Neuronal stem cell (in vitro differentiated cells): Measurements from ENCODE around the gene SLC22A23.

Experiments used
- DNase-seq: peaks from one replicate; pipeline ENCODE4 v3.0.0-alpha.2; 2013; ENCODE audit warnings: low spot score
- H2AFZ ChIP-seq: one replicate; pipeline ENCODE4 v1.6.1; 2013; ENCODE audit warnings: mild to moderate bottlenecking, low read length, inconsistent platforms
- H2AK5ac ChIP-seq: 2 replicates; pipeline ENCODE4 v1.6.1; 2013; ENCODE audit warnings: low read depth, mild to moderate bottlenecking, inconsistent platforms, low read length, moderate library complexity, mixed read lengths
- H2BK120ac ChIP-seq: 2 replicates; pipeline ENCODE4 v1.6.1; 2013; ENCODE audit warnings: low read depth, mild to moderate bottlenecking, inconsistent platforms, low read length, moderate library complexity, mixed read lengths
- H2BK12ac ChIP-seq: one replicate; pipeline ENCODE4 v1.6.1; 2013; ENCODE audit warnings: low read length, inconsistent platforms
- H2BK15ac ChIP-seq: 2 replicates; pipeline ENCODE4 v1.6.1; 2013; ENCODE audit warnings: mild to moderate bottlenecking, low read length, inconsistent platforms, mixed read lengths
- H2BK5ac ChIP-seq: one replicate; pipeline ENCODE4 v1.6.1; 2013; ENCODE audit warnings: inconsistent platforms, mild to moderate bottlenecking, low read length, moderate library complexity
- H3K14ac ChIP-seq: one replicate; pipeline ENCODE4 v1.6.1; 2013; ENCODE audit warnings: low read length, inconsistent platforms
- H3K18ac ChIP-seq: 2 replicates; pipeline ENCODE4 v1.6.1; 2013; ENCODE audit warnings: low read length, inconsistent platforms
- H3K23ac ChIP-seq: 2 replicates; pipeline ENCODE4 v1.6.1; 2013; ENCODE audit warnings: low read depth, mild to moderate bottlenecking, mixed read lengths, low read length, inconsistent platforms; ENCODE audit not compliant: poor library complexity
- H3K27ac ChIP-seq: replicated peaks from 3 replicates; pipeline ENCODE4 v1.5.1; 2013; ENCODE audit warnings: low read length, inconsistent platforms
- H3K27me3 ChIP-seq, 3 experiments: 2 replicates each; pipeline ENCODE4 v1.6.1; 2013; ENCODE audit warnings: low read length in 3 of 3, mild to moderate bottlenecking in 2 of 3, inconsistent platforms in 1 of 3, low read depth in 1 of 3, mixed read lengths in 1 of 3, moderate library complexity in 1 of 3; ENCODE audit not compliant: control insufficient read depth in 3 of 3, insufficient read depth in 3 of 3
- H3K36me3 ChIP-seq, 2 donors: replicated peaks in 1 of 2; 2 replicates each; pipeline ENCODE4 v1.6.1; 2013; ENCODE audit warnings: low read length in 2 of 2; ENCODE audit not compliant: control insufficient read depth in 2 of 2, insufficient read depth in 2 of 2
- H3K4ac ChIP-seq: 2 replicates; pipeline ENCODE4 v1.6.1; 2013; ENCODE audit warnings: inconsistent platforms, mild to moderate bottlenecking, low read length, moderate library complexity
- H3K4me1 ChIP-seq, 2 donors: 1 replicate in 1 of 2; 2 replicates in 1 of 2; pipeline ENCODE4 v1.6.1; 2013; ENCODE audit warnings: low read length in 2 of 2, low read depth in 1 of 2; ENCODE audit not compliant: control insufficient read depth in 2 of 2, insufficient read depth in 1 of 2
- H3K4me2 ChIP-seq: one replicate; pipeline ENCODE4 v1.6.1; 2013; ENCODE audit warnings: mild to moderate bottlenecking, low read length, inconsistent platforms; ENCODE audit not compliant: insufficient read depth, poor library complexity, severe bottlenecking
- H3K4me3 ChIP-seq, 2 donors: 2 replicates each; pipeline ENCODE4 v1.5.1; 2013; ENCODE audit warnings: low read length in 2 of 2, mild to moderate bottlenecking in 2 of 2, inconsistent platforms in 1 of 2, moderate library complexity in 1 of 2
- H3K79me1 ChIP-seq: one replicate; pipeline ENCODE4 v1.6.1; 2013; ENCODE audit warnings: low read depth, mild to moderate bottlenecking, inconsistent platforms, low read length, moderate library complexity
- H3K9ac ChIP-seq: one replicate; pipeline ENCODE4 v1.6.1; 2013; ENCODE audit warnings: mild to moderate bottlenecking, low read depth, low read length, inconsistent platforms; ENCODE audit not compliant: poor library complexity
- H3K9me3 ChIP-seq, 2 donors: replicated peaks in 1 of 2; 2 replicates each; pipeline versions ENCODE3 to v1.6.1; 2013; ENCODE audit warnings: low read length in 2 of 2, mild to moderate bottlenecking in 2 of 2, inconsistent platforms in 1 of 2, low read depth in 1 of 2, mixed read lengths in 1 of 2, moderate library complexity in 1 of 2; ENCODE audit not compliant: control insufficient read depth in 2 of 2, insufficient read depth in 1 of 2
- H4K8ac ChIP-seq: one replicate; pipeline ENCODE4 v1.6.1; 2013; ENCODE audit warnings: low read depth, mild to moderate bottlenecking, inconsistent platforms, low read length, moderate library complexity
- H4K91ac ChIP-seq: one replicate; pipeline ENCODE4 v1.6.1; 2013; ENCODE audit warnings: low read length, low read depth, mild to moderate bottlenecking, inconsistent platforms; ENCODE audit not compliant: poor library complexity
- WGBS, 2 donors: extraction: QIAGEN DNeasy Blood & Tissue Kit; methylation state at CpG; one replicate each; pipeline ENCODE4 v1.1.7; 2013; ENCODE audit warnings: missing lambda C conversion rate in 2 of 2, mixed read lengths in 1 of 2; ENCODE audit not compliant: insufficient read length in 2 of 2, insufficient replicate concordance in 1 of 2; ENCODE audit errors: extremely low coverage in 2 of 2; 5-methylcytosine and 5-hydroxymethylcytosine counted together

Gene SLC22A23

GRCh38 chr6:3460253-3460652 lies 3.4 kb upstream of the SLC22A23 start:
- H2BK5ac ChIP-seq: no peak overlapping the region
- H4K91ac ChIP-seq: no peak overlapping the region
- peaks cover 0 to 22% (median 6%) of the 10 kb centered on the region in 3 experiments for H3K27me3 ChIP-seq
- no peak overlapping the region for H2AK5ac ChIP-seq
- WGBS, 2 donors: no CpG with 5 or more reads among the region's 1 CpG
- no peak overlapping the region for H3K9ac ChIP-seq
- H3K4me1 ChIP-seq: peaks cover 9 to 15% of the 10 kb centered on the region in 2 donors
- peaks cover 0 to 4% of the 10 kb centered on the region in 2 donors for H3K9me3 ChIP-seq
- no peaks in the 10 kb centered on the region for H3K79me1 ChIP-seq
- DNase-seq: no peak
- H2BK120ac ChIP-seq: no peak overlapping the region
- no peak overlapping the region for H3K4me2 ChIP-seq
- no peaks in the 10 kb centered on the region for H3K36me3 ChIP-seq
- H2BK15ac ChIP-seq: no peak overlapping the region
- no peak overlapping the region for H3K14ac ChIP-seq
- H3K18ac ChIP-seq: no peak overlapping the region
- H2AFZ ChIP-seq: no peak overlapping the region
- no peak overlapping the region for H3K4me3 ChIP-seq
- no peak overlapping the region for H3K23ac ChIP-seq
- H3K27ac ChIP-seq: no peak overlapping the region
- no peak overlapping the region for H4K8ac ChIP-seq
- H2BK12ac ChIP-seq: no peak overlapping the region
- H3K4ac ChIP-seq: no peak overlapping the region

DNA sequence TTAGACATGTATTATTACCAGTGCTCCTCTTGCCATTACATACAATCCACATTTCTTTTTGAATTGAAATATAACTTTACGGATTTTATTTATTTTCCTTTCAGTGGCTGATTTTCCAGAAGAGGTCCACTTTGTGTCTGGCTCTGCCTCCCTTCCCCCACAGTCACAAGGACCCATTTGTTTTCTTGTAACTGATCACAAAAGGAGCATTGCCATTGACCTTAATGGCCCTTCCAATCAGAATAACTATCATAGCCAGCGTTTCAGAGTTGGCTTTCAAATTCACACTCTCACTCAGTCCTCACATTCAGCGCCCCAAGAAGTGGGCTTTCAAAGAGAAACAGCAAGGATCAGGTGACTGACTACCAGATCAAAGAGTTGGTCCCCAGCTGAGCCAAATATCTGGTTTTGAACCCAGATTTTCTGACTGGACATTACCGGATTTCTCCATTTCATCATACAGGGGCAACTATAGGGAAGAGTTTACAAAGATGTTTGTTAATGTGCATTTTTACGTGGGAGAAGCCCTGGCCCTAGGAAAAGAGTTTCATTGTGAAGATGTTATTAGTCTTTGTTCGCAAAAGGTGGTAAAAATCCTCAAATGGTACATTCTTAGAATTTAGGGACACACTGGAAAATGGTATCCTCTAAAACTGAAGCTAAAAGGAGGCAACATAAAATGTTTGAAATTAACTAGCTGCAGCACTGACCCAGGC lies 2.0 kb upstream of the SLC22A23 start:
- Histone ChIP-seq H3K23ac (no peak overlapping the region), H3K36me3 (no peaks in the 10 kb centered on the region), H3K14ac (no peak overlapping the region), H2BK12ac (no peak overlapping the region), H2AK5ac (no peak overlapping the region), H3K4ac (no peak overlapping the region), H2BK15ac (no peak overlapping the region), H3K18ac (no peak overlapping the region), H2BK120ac (no peak overlapping the region), H3K27ac (no peak overlapping the region), H3K79me1 (no peaks in the 10 kb centered on the region), H3K4me1 (peaks cover 13 to 28% of the 10 kb centered on the region in 2 donors), H3K9ac (no peak overlapping the region), H3K9me3 (peaks cover 0 to 4% of the 10 kb centered on the region in 2 donors), H3K4me3 (no peak overlapping the region), H2BK5ac (no peak overlapping the region), H3K27me3 (peaks cover 0 to 36% (median 12%) of the 10 kb centered on the region in 3 experiments), H2AFZ (peak overlapping the region; percentile 49), H4K8ac (no peak overlapping the region), H3K4me2 (no peak overlapping the region), H4K91ac (no peak overlapping the region)
- no CpG with 5 or more reads among the region's 6 CpGs for WGBS, 2 donors
- no peak for DNase-seq

GRCh38 chr6:3457710-3458602 lies 1.1 kb upstream of the SLC22A23 start:
- peak overlapping the region; percentile 74 for H3K9ac ChIP-seq
- H2BK5ac ChIP-seq: no peak overlapping the region
- no peak for DNase-seq
- H4K91ac ChIP-seq: no peak overlapping the region
- peaks cover 0 to 41% (median 12%) of the 10 kb centered on the region in 3 experiments for H3K27me3 ChIP-seq
- no peaks in the 10 kb centered on the region for H3K79me1 ChIP-seq
- no peaks in the 10 kb centered on the region for H3K36me3 ChIP-seq
- no peak overlapping the region for H3K4ac ChIP-seq
- peak overlapping the region; percentile 62 to 80 for H3K4me3 ChIP-seq
- H2BK120ac ChIP-seq: no peak overlapping the region
- H2AFZ ChIP-seq: peak overlapping the region; percentile 96
- no peak overlapping the region for H2AK5ac ChIP-seq
- no CpG with 5 or more reads among the region's 29 CpGs for WGBS, 2 donors
- H4K8ac ChIP-seq: no peak overlapping the region
- H3K9me3 ChIP-seq: peaks cover 0 to 2% of the 10 kb centered on the region in 2 donors
- H3K14ac ChIP-seq: no peak overlapping the region
- peaks cover 13 to 36% of the 10 kb centered on the region in 2 donors for H3K4me1 ChIP-seq
- no peak overlapping the region for H2BK12ac ChIP-seq
- H3K18ac ChIP-seq: peak overlapping the region; percentile 90
- peak overlapping the region; percentile 100 for H3K4me2 ChIP-seq
- H2BK15ac ChIP-seq: peak overlapping the region; percentile 49
- peak overlapping the region; percentile 58 for H3K23ac ChIP-seq
- H3K27ac ChIP-seq: no peak overlapping the region

DNA sequence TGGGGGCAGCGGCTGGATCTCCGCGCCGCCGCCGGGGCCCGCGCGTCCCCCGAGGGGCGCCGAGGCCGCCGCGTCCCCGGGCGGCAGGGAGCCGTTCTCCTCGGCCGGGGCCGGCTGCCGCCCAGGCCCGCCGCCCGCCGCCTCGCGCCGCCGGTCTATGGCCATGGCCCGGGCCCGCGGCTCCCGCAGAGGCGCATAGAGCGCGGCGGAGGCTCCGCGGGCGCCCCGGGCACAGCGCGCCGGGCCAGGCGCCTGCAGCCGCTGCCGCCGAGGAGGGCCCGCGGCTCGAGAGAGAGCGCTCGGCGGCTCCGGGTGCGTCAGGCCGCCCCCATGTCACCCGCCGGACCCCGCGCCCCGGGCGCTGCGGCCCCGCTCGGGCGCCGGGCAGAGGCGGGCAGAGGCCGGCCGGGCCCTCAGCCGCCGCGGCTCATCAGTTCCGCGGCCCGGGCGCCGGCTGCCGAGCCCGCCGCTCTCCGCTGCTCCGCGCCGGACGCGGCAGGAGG lies 404 bp downstream of the SLC22A23 start:
- Histone ChIP-seq H4K8ac (no peak overlapping the region), H3K4ac (no peak overlapping the region), H2BK12ac (no peak overlapping the region), H2BK5ac (no peak overlapping the region), H3K23ac (peak overlapping the region; percentile 76), H3K4me1 (peaks cover 13 to 36% of the 10 kb centered on the region in 2 donors), H4K91ac (no peak overlapping the region), H3K4me2 (peak overlapping the region; percentile 90), H2AK5ac (no peak overlapping the region), H3K79me1 (no peaks in the 10 kb centered on the region), H2AFZ (peak overlapping the region; percentile 72), H3K36me3 (peaks cover 0 to 4% of the 10 kb centered on the region in 2 donors), H3K27ac (no peak overlapping the region), H2BK120ac (no peak overlapping the region), H3K4me3 (peak overlapping the region; percentile 62 to 85), H3K9ac (peak overlapping the region; percentile 65), H3K18ac (peak overlapping the region; percentile 82), H2BK15ac (no peak overlapping the region), H3K27me3 (peaks cover 0 to 43% (median 12%) of the 10 kb centered on the region in 3 experiments), H3K14ac (peak overlapping the region; percentile 25), H3K9me3 (no peaks in the 10 kb centered on the region)
- DNase-seq: no peak
- WGBS, 2 donors: no CpG with 5 or more reads among the region's 89 CpGs
